ELR (cell line): Measurements from ENCODE around the gene ANKRD65.
"Not testable (repeated sequence)": the region's sequence is repeated elsewhere in the genome, so short reads cannot be mapped to it uniquely, and the experiment has no call there.

Source experiments
- DNase-seq: peaks from one replicate; pipeline ENCODE4 v3.0.0-alpha.2; 2015; ENCODE audit warnings: low read depth

ANKRD65 gene

DNA sequence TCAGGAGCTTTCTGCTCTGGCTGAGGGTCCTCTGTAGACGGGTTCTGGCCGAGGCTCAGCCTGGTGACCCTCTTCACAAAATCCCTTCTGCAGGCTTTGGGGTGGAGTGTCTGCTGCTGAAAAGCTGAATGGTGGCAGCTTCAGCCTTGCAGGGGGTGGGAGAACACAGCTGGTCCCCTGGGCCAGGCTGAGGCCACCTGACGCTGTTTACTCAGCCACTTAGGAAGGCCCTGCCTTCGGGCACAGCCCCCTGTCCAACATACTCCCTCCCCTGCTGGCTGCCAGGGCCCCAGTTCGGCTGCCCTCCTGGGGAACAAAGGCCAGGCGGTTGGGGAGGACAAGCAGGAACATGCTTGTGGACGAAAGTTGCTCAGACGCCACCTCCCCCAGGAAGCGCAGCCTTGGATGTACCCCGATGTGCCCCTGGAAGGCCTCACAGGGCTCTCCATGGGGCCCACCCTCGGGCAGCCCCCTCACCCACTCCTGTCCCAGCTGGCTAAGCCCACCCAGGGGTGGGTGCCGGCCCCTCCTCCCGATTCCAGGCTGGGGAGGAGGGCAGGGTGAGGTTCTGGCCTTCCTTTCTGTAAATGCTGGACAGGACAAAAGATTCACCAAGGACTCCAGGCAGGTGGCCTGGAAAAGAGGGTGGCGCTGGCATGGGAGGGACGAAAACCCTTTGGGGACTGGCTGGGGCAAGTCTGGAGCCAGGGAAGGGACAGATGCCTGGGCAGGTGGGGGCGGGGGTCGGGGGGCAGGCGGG, at the start of gene ANKRD65:
TSS of gene ANKRD65 (minus strand) at position 130 of the 760 bp plus-strand sequence. CDS start 271 bp downstream, outside the sequence.
- no peak for DNase-seq

- not testable (repeated sequence) for DNase-seq
Observed at GRCh38 chr1:1468196-1468985, 47.3 kb upstream of the ANKRD65 start.

DNA sequence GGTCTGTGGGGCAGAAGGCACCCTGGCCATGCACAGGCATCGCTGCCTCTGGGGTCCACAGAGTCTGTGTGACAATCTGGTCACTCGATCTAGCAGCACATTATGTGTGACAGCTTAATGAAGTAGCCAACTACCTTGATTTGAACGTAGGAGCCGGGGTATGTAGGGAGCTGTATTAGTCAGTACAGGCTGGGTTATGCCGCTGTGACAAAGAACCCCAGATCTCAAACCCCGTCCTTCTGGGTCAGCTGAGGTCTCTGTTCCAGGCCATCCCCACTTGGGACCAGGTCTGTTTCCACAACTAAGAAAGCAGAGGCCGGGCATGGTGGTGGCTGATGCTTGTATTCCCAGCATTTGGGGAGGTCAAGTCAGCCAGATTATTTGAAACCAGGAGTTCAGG, 42.2 kb upstream of the ANKRD65 start:
- DNase-seq: no peak

GRCh38 chr1:1462318-1462966, 41.4 kb upstream of the ANKRD65 start:
- peak; percentile 50 for DNase-seq

GRCh38 chr1:1461721-1462317, 40.7 kb upstream of the ANKRD65 start:
- DNase-seq: no peak

DNA sequence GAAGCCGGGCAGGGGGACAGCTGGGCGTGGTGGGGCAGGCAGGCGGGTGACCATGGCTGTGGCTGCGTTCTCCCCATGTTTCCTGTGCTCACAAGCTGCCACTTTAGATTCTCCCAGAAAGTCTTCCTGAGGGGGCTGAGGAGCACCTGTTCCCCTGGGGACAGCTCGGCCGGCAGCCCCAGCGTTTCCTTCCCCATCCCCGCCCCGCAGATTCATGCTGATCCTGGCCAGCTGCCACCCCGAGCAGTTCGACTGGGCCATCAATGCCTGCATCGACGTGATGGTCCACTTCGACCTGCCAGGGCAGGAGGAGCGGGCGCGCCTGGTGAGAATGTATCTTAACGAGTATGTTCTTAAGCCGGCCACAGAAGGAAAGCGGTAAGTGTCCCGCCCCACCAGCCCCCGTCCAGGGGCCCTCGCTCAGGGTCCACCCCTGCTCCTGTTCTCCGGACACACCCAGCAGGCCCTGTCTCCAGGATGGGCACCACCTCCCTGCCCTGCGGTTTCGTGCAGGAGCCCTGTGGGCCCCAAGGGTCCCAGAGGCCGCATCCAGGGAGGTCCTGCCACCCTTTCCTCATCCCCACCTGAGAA, 39.6 kb upstream of the ANKRD65 start:
- DNase-seq: no peak

DNA sequence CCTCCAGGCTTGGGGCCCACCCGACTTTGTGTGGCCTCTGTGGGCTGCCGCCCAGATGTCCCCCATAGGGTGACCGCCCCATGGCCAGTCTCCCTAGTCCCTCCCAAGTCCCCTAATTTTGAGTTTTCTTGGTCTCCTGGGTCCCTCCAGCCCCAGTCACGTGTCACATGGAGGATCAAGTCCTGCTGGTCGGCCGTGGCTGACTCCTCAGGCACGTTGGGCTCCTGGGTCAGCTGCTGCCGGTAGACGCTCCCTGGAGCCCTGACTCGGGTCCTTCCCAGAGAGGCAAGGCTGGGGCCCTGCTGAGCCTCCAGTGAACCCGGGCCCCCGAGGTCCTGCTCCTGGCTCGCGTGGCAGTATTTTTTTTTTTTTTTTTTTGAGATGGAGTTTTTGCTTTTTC, 38.6 kb upstream of the ANKRD65 start:
- not testable (repeated sequence) for DNase-seq

DNA sequence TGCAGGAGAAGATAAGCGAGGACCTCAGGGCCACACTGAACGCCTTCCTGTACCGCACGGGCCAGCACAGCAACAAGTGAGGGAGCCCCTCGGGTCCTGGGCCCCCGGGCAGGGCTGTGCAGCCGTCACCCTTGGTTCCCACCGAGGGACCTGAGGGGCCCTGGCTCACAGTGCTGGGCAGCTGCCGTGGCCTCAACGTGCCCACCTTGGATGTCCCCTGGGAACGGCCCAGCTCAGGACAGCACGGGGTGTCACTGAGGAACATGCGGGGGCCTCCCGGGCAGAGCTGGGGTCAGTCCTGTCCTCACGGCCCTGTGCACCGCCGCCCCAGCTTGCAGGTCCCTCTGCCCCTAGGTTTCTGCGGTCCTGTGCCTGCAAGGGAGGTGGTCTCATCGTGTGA, 38.1 kb upstream of the ANKRD65 start:
- DNase-seq: not testable (repeated sequence)

- DNase-seq: not testable (repeated sequence)
Observed at GRCh38 chr1:1456683-1457255, 35.7 kb upstream of the ANKRD65 start.

- DNase-seq: not testable (repeated sequence)
Observed at GRCh38 chr1:1455934-1456333, 34.9 kb upstream of the ANKRD65 start.

DNA sequence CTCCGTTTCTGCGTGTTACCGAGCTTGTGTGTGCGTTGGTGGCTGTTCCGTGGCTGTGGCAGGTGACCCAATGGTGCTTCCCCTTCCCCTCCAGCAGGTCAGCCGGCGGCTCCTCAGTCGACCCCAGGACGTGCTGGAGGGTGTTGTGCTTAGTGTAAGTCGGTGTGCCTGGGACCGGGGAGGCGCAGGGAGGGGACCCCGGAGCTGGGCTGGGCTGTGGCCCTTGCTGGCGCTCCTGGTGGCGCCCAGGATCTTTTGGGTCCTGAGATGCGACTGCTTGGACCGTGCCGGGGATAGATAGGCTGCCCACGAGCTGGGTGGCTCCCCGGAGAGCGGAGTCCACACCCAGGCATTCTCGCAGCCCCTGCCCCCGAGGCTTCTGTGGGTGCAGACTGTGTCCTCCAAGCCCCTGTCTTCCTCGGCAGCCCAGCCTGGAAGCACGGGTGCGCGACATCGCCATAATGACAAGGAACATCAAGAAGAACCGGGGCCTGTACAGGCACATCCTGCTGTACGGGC, 34.3 kb upstream of the ANKRD65 start:
- no peak for DNase-seq

DNA sequence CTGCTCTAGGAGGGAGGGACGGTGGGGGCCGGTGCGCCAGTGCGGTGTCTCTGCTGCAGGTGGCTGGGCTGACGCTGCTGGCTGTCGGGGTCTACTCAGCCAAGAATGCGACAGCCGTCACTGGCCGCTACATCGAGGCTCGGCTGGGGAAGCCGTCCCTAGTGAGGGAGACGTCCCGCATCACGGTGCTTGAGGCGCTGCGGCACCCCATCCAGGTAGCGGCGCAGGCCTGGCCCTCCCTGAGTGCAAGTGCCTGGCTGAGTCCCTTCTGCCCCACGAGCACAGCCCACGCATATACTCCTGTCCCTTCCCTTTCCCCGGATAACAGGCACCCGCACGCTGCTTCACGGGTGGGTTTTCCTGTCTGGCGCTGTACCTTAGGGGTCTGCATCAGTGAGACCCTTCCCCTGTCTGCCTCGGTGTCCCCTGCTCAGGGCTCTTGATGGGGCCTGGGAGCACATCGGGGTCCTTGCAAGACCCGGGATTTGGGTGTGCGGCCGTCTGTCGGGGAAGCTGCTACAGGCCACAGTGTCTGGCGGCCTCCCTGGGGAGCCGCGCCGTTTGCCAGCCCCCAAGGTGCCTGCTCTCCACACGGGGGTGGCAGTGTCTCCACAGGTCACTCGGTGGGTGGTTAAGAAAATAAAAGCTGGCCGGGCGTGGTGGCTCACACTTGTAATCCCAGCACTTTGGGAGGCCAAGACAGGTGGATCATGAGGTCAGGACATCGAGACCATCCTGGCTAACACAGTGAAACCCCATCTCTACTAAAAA, 33.4 kb upstream of the ANKRD65 start:
- not testable (repeated sequence) for DNase-seq

- no peak for DNase-seq
Observed at GRCh38 chr1:1452882-1453281, 31.8 kb upstream of the ANKRD65 start.

DNA sequence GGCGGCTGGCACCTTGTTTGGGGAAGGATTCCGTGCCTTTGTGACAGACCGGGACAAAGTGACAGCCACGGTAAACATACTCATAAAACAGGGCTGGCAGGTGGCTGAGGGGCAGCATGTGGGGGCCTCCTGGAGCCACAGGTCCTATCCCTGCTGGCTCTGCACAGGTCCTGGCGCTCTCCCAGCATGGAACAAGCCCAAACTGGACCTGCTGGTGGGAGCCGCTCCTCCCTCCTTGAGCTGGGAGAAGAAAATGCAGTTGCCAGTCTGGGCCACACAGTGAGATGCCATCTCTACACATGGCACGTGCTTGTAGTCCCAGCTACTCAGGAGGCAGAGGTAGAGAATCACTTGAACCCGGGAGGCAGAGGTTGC, 31.3 kb upstream of the ANKRD65 start:
- DNase-seq: not testable (repeated sequence)

DNA sequence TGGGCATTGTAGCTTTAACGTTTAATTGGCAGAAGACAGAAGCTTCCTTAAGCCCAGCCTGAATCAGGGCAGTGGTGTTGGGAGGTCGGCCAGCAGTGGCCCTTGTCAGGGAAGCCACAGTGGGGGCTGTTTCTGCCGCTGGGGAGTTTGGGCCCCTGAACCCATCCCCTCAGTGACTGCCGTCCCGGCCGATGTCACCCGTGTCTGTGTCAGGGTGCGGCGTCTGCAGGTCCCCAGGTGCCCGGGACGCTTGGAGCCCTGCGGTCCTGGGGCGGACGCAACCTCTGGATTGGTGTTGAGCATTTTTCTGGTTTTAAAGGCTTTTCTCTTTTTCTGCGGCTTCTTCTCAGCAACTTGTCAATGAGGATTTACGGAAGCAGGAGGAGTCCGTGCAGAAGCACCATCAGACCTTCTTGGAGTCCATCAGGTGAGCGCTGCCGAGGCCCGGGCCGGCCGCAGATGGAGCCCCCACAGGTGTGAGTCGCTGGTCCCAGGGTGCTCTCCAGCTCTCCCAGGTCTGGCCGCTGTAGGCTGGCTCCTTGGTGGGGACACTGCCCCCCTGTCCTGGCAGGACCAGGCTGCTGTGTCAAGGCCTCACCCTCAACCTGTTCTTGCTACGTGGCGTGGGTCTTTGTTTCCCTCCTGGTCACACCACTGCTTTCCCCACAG, 30.8 kb upstream of the ANKRD65 start:
- no peak for DNase-seq

DNA sequence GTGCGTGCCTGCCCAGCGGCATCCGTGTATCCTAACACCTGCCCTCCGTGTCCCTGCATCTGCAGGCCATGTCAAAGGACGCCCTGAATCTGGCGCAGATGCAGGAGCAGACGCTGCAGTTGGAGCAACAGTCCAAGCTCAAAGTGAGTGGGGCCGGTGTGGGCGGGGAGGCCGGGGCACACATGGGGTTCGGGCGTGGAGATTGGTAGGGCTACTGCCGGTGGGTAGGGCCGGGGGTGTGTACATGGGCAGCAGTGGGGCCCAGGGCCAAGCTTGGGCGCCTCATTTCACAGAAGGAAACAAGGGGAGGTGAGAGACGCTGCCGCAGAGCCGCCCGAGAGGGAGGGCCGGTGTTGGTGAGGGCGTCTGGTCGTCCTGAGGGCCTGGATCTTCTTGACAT, 29.5 kb upstream of the ANKRD65 start:
- not testable (repeated sequence) for DNase-seq

DNA sequence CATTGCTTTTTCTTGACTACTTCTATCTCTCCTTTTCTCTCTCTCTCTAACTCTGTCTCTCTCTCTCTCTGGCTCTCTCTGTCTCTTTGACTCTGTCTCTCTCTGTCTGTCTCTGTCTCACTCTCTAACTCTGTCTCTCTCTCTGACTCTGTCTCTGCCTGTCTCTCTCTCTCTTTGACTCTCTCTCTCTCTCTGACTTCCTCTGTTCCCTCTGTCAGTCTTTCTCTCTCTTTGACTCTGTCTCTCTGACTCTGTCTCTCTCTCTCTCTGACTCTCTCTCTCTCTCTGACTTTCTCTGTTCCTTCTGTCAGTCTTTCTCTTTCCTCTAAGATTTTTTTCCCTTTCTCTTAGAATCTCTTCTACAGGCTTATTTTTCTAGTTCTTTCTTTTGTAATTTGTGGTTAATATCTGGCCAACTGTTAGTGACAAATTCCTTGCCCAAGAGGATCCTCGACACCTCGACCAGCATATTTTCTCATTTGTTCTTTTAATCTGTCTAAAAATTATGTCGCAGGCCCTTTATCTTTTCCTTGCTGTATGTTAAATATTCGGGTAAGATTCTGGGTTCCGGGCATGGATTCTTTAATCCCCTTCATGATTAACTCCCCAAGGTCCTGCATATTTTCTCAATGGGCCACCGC, 28.1 kb upstream of the ANKRD65 start, which contains the start of gene ATAD3C:
TSS of gene ATAD3C (plus strand) at position 591 of the 641 bp plus-strand sequence. CDS start 995 bp downstream, outside the sequence.
- DNase-seq: no peak

DNA sequence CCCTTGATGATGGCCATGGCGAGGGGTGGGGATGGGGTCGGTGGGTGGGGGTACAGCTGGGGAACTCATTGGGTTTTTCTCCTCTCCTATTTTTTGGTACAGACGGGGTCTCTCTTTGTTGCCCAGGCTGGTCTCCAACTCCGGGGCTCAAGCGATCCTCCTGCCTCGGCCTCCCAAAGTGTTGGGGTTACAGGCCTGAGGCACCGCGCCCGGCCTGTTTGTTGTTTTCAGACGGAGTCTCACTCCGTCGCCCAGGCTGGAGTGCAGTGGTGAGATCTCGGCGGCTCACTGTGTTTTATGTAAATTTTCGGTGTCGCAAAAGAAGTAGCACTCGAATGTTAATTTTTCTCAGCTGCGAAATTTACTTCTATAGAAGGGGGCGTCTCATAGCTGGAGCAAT, 25.6 kb upstream of the ANKRD65 start:
- DNase-seq: not testable (repeated sequence)

- DNase-seq: no peak
Observed at GRCh38 chr1:1442069-1442770, 21.1 kb upstream of the ANKRD65 start.
